HEK293 (cell line): ENCODE results near the gene BPIFB2.

Experiments used
- CTCF ChIA-PET: fragments of 350-600 bp; formaldehyde crosslinking; extraction: SDS; loops from one replicate; lab custom pipeline; 2021; ENCODE audit warnings: antibody characterized with exemption; lab: Yijun Ruan, JAX
- POLR2A ChIA-PET: fragments of 300-600 bp; formaldehyde crosslinking; extraction: SDS; loops from one replicate; lab custom pipeline; 2020; ENCODE audit warnings: antibody characterized with exemption, inconsistent platforms; lab: Yijun Ruan, JAX
- H3K27ac ChIP-seq: fragments of 200-500 bp; sonication (Bioruptor generic); 2 replicates; pipeline ENCODE4 v1.5.1; 2014; ENCODE audit warnings: low read depth, low read length, control low read depth, inconsistent platforms; ENCODE audit errors: extremely low read depth
- H3K36me3 ChIP-seq, 2 experiments: fragments of 200-500 bp in 1 of 2; sonication (Bioruptor generic) in 1 of 2; 1 replicate in 1 of 2; 2 replicates in 1 of 2; pipeline ENCODE4 v1.5.1; 2014 to 2017; ENCODE audit warnings: inconsistent platforms in 2 of 2, low read length in 2 of 2; ENCODE audit not compliant: control insufficient read depth in 2 of 2, insufficient read depth in 1 of 2
- H3K4me1 ChIP-seq: fragments of 200-500 bp; sonication (Bioruptor generic); 2 replicates; pipeline ENCODE4 v1.5.1; 2014; ENCODE audit warnings: mild to moderate bottlenecking, low read length, inconsistent platforms; ENCODE audit not compliant: control insufficient read depth, insufficient read depth
- H3K4me3 ChIP-seq: 2 replicates; pipeline ENCODE4 v1.5.1; 2011; ENCODE audit warnings: low read depth, mild to moderate bottlenecking, control low read depth, low read length, moderate library complexity
- H3K9me3 ChIP-seq: fragments of 200-500 bp; sonication (Bioruptor generic); 2 replicates; pipeline ENCODE4 v1.5.1; 2014; ENCODE audit warnings: low read depth, low read length, inconsistent platforms; ENCODE audit not compliant: control insufficient read depth, insufficient read depth
- HOXA7 ChIP-seq: sonication (generic); formaldehyde crosslinking; IDR thresholded peaks from 2 replicates; pipeline ENCODE4 v1.8.1; 2022; ENCODE audit warnings: missing genetic modification reagents, borderline replicate concordance
- HOXD13 ChIP-seq: sonication (generic); formaldehyde crosslinking; IDR thresholded peaks from 2 replicates; pipeline ENCODE4 v1.8.0; 2022; ENCODE audit warnings: missing genetic modification reagents, borderline replicate concordance
- KLF17 ChIP-seq: fragments of 450-650 bp; formaldehyde crosslinking; IDR thresholded peaks from 2 replicates; pipeline ENCODE4 v1.5.1; 2016; ENCODE audit warnings: missing biosample characterization, missing genetic modification characterization
- OSR2 ChIP-seq: fragments of 450-650 bp; formaldehyde crosslinking; IDR thresholded peaks from 2 replicates; pipeline ENCODE4 v1.5.1; 2016; ENCODE audit warnings: missing biosample characterization, missing genetic modification characterization
- REPIN1 ChIP-seq: fragments of 450-650 bp; formaldehyde crosslinking; IDR thresholded peaks from 2 replicates; pipeline ENCODE4 v1.5.1; 2017; ENCODE audit warnings: missing biosample characterization, missing genetic modification characterization, low read depth
- SALL2 ChIP-seq: fragments of 450-650 bp; formaldehyde crosslinking; IDR thresholded peaks from 2 replicates; pipeline ENCODE4 v1.5.0; 2017; ENCODE audit warnings: missing biosample characterization, mild to moderate bottlenecking, missing genetic modification characterization, borderline replicate concordance
- TRIM28 ChIP-seq: IDR thresholded peaks from 2 replicates; pipeline ENCODE4 v1.6.1; 2011; ENCODE audit warnings: low read length, control low read depth, borderline replicate concordance
- ZBTB17 ChIP-seq: fragments of 450-650 bp; formaldehyde crosslinking; IDR thresholded peaks from 2 replicates; pipeline ENCODE4 v1.5.1; 2016; ENCODE audit warnings: missing biosample characterization, missing genetic modification characterization
- ZFP41 ChIP-seq: fragments of 450-650 bp; formaldehyde crosslinking; IDR thresholded peaks from 2 replicates; pipeline ENCODE4 v1.5.1; 2016; ENCODE audit warnings: missing biosample characterization, missing genetic modification characterization, borderline replicate concordance
- ZNF114 ChIP-seq: fragments of 450-650 bp; formaldehyde crosslinking; IDR thresholded peaks from 2 replicates; pipeline ENCODE4 v1.5.0; 2017; ENCODE audit warnings: missing biosample characterization, missing genetic modification characterization
- ZNF140 ChIP-seq: fragments of 450-650 bp; formaldehyde crosslinking; IDR thresholded peaks from 2 replicates; pipeline ENCODE4 v1.5.1; 2016; ENCODE audit warnings: missing biosample characterization, missing genetic modification characterization
- ZNF184 ChIP-seq: fragments of 450-650 bp; IDR thresholded peaks from 2 replicates; pipeline ENCODE4 v1.5.1; 2018; ENCODE audit warnings: missing biosample characterization, mild to moderate bottlenecking, missing genetic modification characterization
- ZNF19 ChIP-seq: fragments of 450-650 bp; formaldehyde crosslinking; IDR thresholded peaks from 2 replicates; pipeline ENCODE4; 2016; ENCODE audit warnings: missing biosample characterization, missing genetic modification characterization, low read depth
- ZNF423 ChIP-seq: fragments of 450-650 bp; formaldehyde crosslinking; IDR thresholded peaks from 2 replicates; pipeline ENCODE4 v1.5.1; 2016; ENCODE audit warnings: missing biosample characterization, missing genetic modification characterization
- ZNF473 ChIP-seq: fragments of 450-650 bp; formaldehyde crosslinking; IDR thresholded peaks from 2 replicates; pipeline ENCODE4 v1.5.1; 2017; ENCODE audit warnings: missing biosample characterization, missing genetic modification characterization
- ZNF501 ChIP-seq: fragments of 450-650 bp; formaldehyde crosslinking; IDR thresholded peaks from 2 replicates; pipeline ENCODE4 v1.5.1; 2016; ENCODE audit warnings: missing biosample characterization, missing genetic modification characterization
- ZNF645 ChIP-seq: fragments of 450-650 bp; formaldehyde crosslinking; IDR thresholded peaks from 2 replicates; pipeline ENCODE4; 2016; ENCODE audit warnings: missing biosample characterization, missing genetic modification characterization
- ZNF776 ChIP-seq: fragments of 450-650 bp; formaldehyde crosslinking; IDR thresholded peaks from 2 replicates; pipeline ENCODE4 v1.5.0; 2017; ENCODE audit warnings: missing biosample characterization, missing genetic modification characterization, borderline replicate concordance
- ZNF830 ChIP-seq: fragments of 450-650 bp; IDR thresholded peaks from 2 replicates; pipeline ENCODE4 v1.5.0; 2018; ENCODE audit warnings: missing biosample characterization, missing genetic modification characterization, low read depth, mild to moderate bottlenecking, moderate library complexity
- ZNF843 ChIP-seq: fragments of 450-650 bp; formaldehyde crosslinking; IDR thresholded peaks from 2 replicates; pipeline ENCODE4 v1.5.1; 2016; ENCODE audit warnings: missing biosample characterization, missing genetic modification characterization
- TF ChIP-seq, protein P1 (sequence below): fragments of 450-650 bp; formaldehyde crosslinking; IDR thresholded peaks from 2 replicates; pipeline ENCODE4 v1.5.0; 2017; ENCODE audit warnings: missing biosample characterization, missing genetic modification characterization, borderline replicate concordance
- TF ChIP-seq, protein P2 (sequence below): fragments of 450-650 bp; formaldehyde crosslinking; IDR thresholded peaks from 2 replicates; pipeline ENCODE4 v1.5.1; 2016; ENCODE audit warnings: missing biosample characterization, missing genetic modification characterization

Gene BPIFB2

GRCh38 chr20:33063271-33063670 lies 55.8 kb downstream of the BPIFB2 start:
- CTCF ChIA-PET, result interaction anchor here (0.6 kb wide), 1 partner anchor 86 kb away, joined by 3 read pairs; no protein-coding TSS in a partner anchor
- Histone ChIP-seq H3K36me3 (no peaks in the 10 kb centered on the region), H3K27ac (no peak overlapping the region), H3K9me3 (no peaks in the 10 kb centered on the region)
- TF ChIP-seq, protein P1, sequence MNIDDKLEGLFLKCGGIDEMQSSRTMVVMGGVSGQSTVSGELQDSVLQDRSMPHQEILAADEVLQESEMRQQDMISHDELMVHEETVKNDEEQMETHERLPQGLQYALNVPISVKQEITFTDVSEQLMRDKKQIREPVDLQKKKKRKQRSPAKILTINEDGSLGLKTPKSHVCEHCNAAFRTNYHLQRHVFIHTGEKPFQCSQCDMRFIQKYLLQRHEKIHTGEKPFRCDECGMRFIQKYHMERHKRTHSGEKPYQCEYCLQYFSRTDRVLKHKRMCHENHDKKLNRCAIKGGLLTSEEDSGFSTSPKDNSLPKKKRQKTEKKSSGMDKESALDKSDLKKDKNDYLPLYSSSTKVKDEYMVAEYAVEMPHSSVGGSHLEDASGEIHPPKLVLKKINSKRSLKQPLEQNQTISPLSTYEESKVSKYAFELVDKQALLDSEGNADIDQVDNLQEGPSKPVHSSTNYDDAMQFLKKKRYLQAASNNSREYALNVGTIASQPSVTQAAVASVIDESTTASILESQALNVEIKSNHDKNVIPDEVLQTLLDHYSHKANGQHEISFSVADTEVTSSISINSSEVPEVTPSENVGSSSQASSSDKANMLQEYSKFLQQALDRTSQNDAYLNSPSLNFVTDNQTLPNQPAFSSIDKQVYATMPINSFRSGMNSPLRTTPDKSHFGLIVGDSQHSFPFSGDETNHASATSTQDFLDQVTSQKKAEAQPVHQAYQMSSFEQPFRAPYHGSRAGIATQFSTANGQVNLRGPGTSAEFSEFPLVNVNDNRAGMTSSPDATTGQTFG (tag by site-specific recombination), result no peak
- TF ChIP-seq ZNF645 (tag by site-specific recombination) (no peak), ZNF19 (tag by site-specific recombination) (no peak), SALL2 (no peak), ZNF184 (tag by site-specific recombination) (no peak), ZNF776 (no peak), ZNF140 (tag by site-specific recombination) (no peak), OSR2 (no peak), HOXA7 (CRISPR knock-in tag) (no peak), ZNF473 (no peak), ZFP41 (tag by site-specific recombination) (no peak), REPIN1 (tag by site-specific recombination) (no peak), ZNF114 (tag by site-specific recombination) (no peak), ZNF843 (tag by site-specific recombination) (no peak), ZNF830 (tag by site-specific recombination) (no peak), KLF17 (no peak), ZNF501 (tag by site-specific recombination) (no peak), TRIM28 (no peak)
- TF ChIP-seq, protein P2, sequence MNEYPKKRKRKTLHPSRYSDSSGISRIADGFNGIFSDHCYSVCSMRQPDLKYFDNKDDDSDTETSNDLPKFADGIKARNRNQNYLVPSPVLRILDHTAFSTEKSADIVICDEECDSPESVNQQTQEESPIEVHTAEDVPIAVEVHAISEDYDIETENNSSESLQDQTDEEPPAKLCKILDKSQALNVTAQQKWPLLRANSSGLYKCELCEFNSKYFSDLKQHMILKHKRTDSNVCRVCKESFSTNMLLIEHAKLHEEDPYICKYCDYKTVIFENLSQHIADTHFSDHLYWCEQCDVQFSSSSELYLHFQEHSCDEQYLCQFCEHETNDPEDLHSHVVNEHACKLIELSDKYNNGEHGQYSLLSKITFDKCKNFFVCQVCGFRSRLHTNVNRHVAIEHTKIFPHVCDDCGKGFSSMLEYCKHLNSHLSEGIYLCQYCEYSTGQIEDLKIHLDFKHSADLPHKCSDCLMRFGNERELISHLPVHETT, result no peak
- TF ChIP-seq, all 188 proteins: peak for 0
- no peak overlapping the region for H3K4me3 ChIP-seq
- no peaks in the 10 kb centered on the region for H3K4me1 ChIP-seq
- POLR2A ChIA-PET, result no interaction called here

DNA sequence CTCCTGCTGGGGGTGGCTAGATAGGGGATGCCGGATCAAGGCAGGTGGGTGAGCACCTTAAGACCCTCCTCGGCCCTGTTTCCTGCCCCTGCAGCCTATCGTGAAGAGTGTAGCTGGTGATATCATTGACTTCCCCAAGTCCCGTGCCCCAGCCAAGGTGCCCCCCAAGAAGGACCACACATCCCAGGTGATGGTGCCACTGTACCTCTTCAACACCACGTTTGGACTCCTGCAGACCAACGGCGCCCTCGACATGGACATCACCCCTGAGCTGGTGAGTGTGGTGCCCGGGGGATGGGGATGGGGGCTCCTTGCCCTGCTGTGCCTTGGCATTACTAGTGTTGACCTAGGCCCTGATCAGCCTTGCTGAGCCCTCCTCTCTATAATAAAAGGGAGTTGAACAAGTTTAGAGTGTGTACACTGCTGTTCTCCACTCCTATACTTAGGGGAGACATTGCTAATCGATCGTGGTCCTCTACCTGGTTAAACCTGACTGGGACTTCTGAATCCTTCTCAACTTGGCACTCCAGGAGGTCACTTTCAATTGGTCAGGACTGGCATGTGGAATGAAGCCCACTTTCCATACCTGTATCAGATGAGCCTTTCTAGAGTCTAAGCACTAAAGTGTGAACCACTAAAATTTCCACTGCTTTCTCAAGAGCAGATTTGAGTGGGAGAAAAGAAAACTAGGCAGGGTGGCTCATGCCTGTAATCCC lies 57.2 kb downstream of the BPIFB2 start:
- Histone ChIP-seq H3K9me3 (no peaks in the 10 kb centered on the region), H3K4me3 (no peak overlapping the region), H3K4me1 (no peaks in the 10 kb centered on the region), H3K36me3 (no peaks in the 10 kb centered on the region), H3K27ac (no peak overlapping the region)
- TF ChIP-seq HOXD13 (CRISPR knock-in tag) (no peak), ZFP41 (tag by site-specific recombination) (no peak), ZBTB17 (peak; percentile 59), ZNF423 (no peak)
- ChIA-PET POLR2A (no interaction called here), CTCF (no interaction called here)
